ENCODE data around the gene ZBTB2.

DNA sequence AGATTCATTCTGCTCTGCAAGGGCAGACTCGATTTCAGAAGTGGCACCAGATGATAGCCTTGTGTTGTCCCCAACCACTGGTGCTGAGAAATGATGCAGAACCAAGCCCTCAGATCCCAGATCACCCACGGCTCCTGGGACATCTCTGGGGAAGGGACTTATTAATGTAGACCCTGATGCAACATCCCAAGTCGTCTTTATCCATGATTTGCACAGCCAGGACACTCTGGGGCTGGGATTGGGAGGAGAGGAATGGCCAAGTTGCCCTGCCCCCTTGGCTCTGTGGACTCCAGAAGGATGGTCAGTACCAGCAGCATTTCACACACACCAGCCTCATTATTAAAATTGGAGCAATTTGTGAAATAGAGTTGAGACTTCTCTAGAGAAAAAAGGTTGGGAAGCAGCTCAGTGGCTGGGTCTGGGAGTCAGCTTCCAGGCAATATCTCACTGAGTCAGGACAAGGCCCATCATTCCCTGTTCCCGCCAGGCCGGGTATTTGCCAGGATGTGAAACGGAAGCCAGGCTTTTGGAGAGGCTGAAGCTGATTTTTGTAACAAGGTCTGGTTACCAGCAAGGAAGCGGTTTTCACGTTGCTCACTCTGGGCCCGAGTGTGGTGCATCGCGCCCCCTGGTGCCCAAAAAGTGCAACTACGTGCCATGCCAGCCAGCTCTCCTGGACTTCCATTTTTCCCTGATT lies 67.4 kb downstream of the ZBTB2 start:
- TF ChIP-seq, protein P1, sequence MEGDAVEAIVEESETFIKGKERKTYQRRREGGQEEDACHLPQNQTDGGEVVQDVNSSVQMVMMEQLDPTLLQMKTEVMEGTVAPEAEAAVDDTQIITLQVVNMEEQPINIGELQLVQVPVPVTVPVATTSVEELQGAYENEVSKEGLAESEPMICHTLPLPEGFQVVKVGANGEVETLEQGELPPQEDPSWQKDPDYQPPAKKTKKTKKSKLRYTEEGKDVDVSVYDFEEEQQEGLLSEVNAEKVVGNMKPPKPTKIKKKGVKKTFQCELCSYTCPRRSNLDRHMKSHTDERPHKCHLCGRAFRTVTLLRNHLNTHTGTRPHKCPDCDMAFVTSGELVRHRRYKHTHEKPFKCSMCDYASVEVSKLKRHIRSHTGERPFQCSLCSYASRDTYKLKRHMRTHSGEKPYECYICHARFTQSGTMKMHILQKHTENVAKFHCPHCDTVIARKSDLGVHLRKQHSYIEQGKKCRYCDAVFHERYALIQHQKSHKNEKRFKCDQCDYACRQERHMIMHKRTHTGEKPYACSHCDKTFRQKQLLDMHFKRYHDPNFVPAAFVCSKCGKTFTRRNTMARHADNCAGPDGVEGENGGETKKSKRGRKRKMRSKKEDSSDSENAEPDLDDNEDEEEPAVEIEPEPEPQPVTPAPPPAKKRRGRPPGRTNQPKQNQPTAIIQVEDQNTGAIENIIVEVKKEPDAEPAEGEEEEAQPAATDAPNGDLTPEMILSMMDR (IDR thresholded peaks at IDR 0.05), result peak; percentile 93
- no peak for TF ChIP-seq ZFX (IDR thresholded peaks at IDR 0.05; ENCODE audit: borderline replicate concordance)
